Lower leg skin (tissue), 4 donors: ENCODE measurements around the gene SHBG. TPM values are rescaled to one million over a fixed set of nuclear protein-coding genes. Genes with fewer than 3 reads are reported as not detected.

ENCODE experiments used
- DNase-seq, 2 donors: peaks; one replicate each; pipeline ENCODE4 v3.0.0-alpha.2; 2019; ENCODE audit warnings: low spot score in 2 of 2
- H3K4me3 ChIP-seq: fragments of 200-600 bp; sonication (generic); 2 replicates; pipeline ENCODE4 v1.5.1; 2017; ENCODE audit warnings: mild to moderate bottlenecking, low read depth; ENCODE audit not compliant: poor library complexity, severe bottlenecking
- CTCF ChIP-seq, 3 donors: fragments of 450-650 bp; IDR thresholded peaks; one replicate each; pipeline ENCODE4 v1.5.1; 2016; ENCODE audit warnings: antibody characterized with exemption in 3 of 3, mild to moderate bottlenecking in 3 of 3, moderate library complexity in 2 of 3
- POLR2A ChIP-seq, 2 donors: fragments of 450-650 bp; IDR thresholded peaks; one replicate each; pipeline ENCODE4 v1.6.1; 2016 to 2017; ENCODE audit warnings: antibody characterized with exemption in 2 of 2, mild to moderate bottlenecking in 1 of 2, moderate library complexity in 1 of 2
- WGBS, 2 donors: methylation state at CpG; one replicate each; pipeline ENCODE4 v1.1.5; 2018; 5-methylcytosine and 5-hydroxymethylcytosine counted together
- intact Hi-C: fragments of 100-400 bp; cut with DNase I; formaldehyde crosslinking; loops from one replicate; pipeline ENCODE4 v1.15.0; 2023; ENCODE audit warnings: low total_unique reads
- total RNA-seq, 4 donors: library from RNA; depleted of rRNA; stranded (reverse); fragments of >200 nt; gene quantifications; one replicate each; pipeline ENCODE4 v1.1.0, GENCODE V29; 2016

The SHBG gene
- total RNA-seq, 4 donors from 2014 or later, result not detected

GRCh38 chr17:7626956-7627249 lies 3.0 kb upstream of the SHBG start:
- intact Hi-C loops, result no loop called here
- TF ChIP-seq CTCF (IDR thresholded peaks at IDR 0.05) (no peak), POLR2A (IDR thresholded peaks at IDR 0.05) (no peak)
- 17 to 22% methylated on average over 6 of the region's 6 CpGs for WGBS, 2 donors
- no peak for DNase-seq
- H3K4me3 ChIP-seq, result peak overlapping the region; percentile 55

- intact Hi-C loops, result no loop called here
- DNase-seq, result peak; percentile 94 to 99
- WGBS, 2 donors, result 1 to 2% methylated on average over 35 to 50 of the region's 54 CpGs
- TF ChIP-seq POLR2A (IDR thresholded peaks at IDR 0.05) (peak in 1 of 2 donors; percentile 43), CTCF (IDR thresholded peaks at IDR 0.05) (no peak)
- H3K4me3 ChIP-seq, result peak within 1 kb of the TSS; percentile 55
These were observed 2.4 kb upstream of the SHBG start, which contains the start of gene SAT2 for GRCh38 chr17:7627250-7628121. TSS of gene SAT2 (minus strand) at chr17:7627821. CDS start at chr17:7627635, 186 bp downstream.

GRCh38 chr17:7631398-7632380 lies 1.8 kb downstream of the SHBG start:
- no peak for DNase-seq
- TF ChIP-seq POLR2A (IDR thresholded peaks at IDR 0.05) (no peak), CTCF (IDR thresholded peaks at IDR 0.05) (no peak)
- intact Hi-C loops, result no loop called here
- 88 to 90% methylated on average over 11 of the region's 11 CpGs for WGBS, 2 donors
- no peak overlapping the region for H3K4me3 ChIP-seq

GRCh38 chr17:7632492-7632894 lies 2.6 kb downstream of the SHBG start:
- 41 to 46% methylated on average over 6 of the region's 6 CpGs for WGBS, 2 donors
- no peak overlapping the region for H3K4me3 ChIP-seq
- intact Hi-C loops, result no loop called here
- no peak for TF ChIP-seq POLR2A (IDR thresholded peaks at IDR 0.05)
- no peak for TF ChIP-seq CTCF (IDR thresholded peaks at IDR 0.05)
- DNase-seq, result no peak

GRCh38 chr17:7633093-7633492 lies 3.2 kb downstream of the SHBG start:
- intact Hi-C loops, result no loop called here
- no peak overlapping the region for H3K4me3 ChIP-seq
- TF ChIP-seq POLR2A (IDR thresholded peaks at IDR 0.05) (no peak), CTCF (IDR thresholded peaks at IDR 0.05) (no peak)
- 91 to 98% methylated on average over 2 of the region's 2 CpGs for WGBS, 2 donors
- no peak for DNase-seq
